ENCODE results near the gene TAS2R60. TPM values are rescaled to one million over a fixed set of nuclear protein-coding genes. Genes with fewer than 3 reads are reported as not detected.
"Not testable (repeated sequence)": the region's sequence is repeated elsewhere in the genome, so short reads cannot be mapped to it uniquely, and the experiment has no call there.

TAS2R60 gene
- total RNA-seq, 6 experiments from 2014 or later = not detected

GRCh38 chr7:143399642-143400041, 43.6 kb upstream of the TAS2R60 start:
- no peak for TF ChIP-seq CTCF (IDR thresholded peaks at IDR 0.05)
- Mint-ChIP-seq H3K4me3 (no peak overlapping the region; the same call in 1 of the 2 replicates), H3K36me3 (ENCODE audit: low read depth) (no peaks in the 10 kb centered on the region), H3K27ac (no peak overlapping the region), H3K27me3 (ENCODE audit: insufficient read depth) (peaks cover 27% of the 10 kb centered on the region), H3K9me3 (no peaks in the 10 kb centered on the region), H3K4me1 (ENCODE audit: low read depth) (peaks cover 12% of the 10 kb centered on the region)
- no peak for DNase-seq

- H3K27me3 Mint-ChIP-seq (ENCODE audit: insufficient read depth) = peaks cover 19% of the 10 kb centered on the region
- H3K4me1 Mint-ChIP-seq (ENCODE audit: low read depth) = peaks cover 12% of the 10 kb centered on the region
- DNase-seq = no peak
- H3K27ac Mint-ChIP-seq = no peak overlapping the region
- H3K36me3 Mint-ChIP-seq (ENCODE audit: low read depth) = no peaks in the 10 kb centered on the region
- H3K4me3 Mint-ChIP-seq = no peak overlapping the region
- no peaks in the 10 kb centered on the region for H3K9me3 Mint-ChIP-seq
- TF ChIP-seq CTCF (IDR thresholded peaks at IDR 0.05) = no peak
Observed at GRCh38 chr7:143401265-143401664, 42.0 kb upstream of the TAS2R60 start.

- not testable (repeated sequence) for H3K4me3 Mint-ChIP-seq; DNase-seq; H3K9me3 Mint-ChIP-seq; H3K36me3 Mint-ChIP-seq (ENCODE audit: low read depth); H3K27ac Mint-ChIP-seq; H3K4me1 Mint-ChIP-seq (ENCODE audit: low read depth)
- H3K27me3 Mint-ChIP-seq (ENCODE audit: insufficient read depth) = peaks cover 13% of the 10 kb centered on the region
Observed at GRCh38 chr7:143402233-143402632, 41.0 kb upstream of the TAS2R60 start.

- Mint-ChIP-seq H3K36me3 (ENCODE audit: low read depth) (no peaks in the 10 kb centered on the region), H3K4me1 (ENCODE audit: low read depth) (peaks cover 26% of the 10 kb centered on the region), H3K27ac (no peak overlapping the region), H3K4me3 (no peak overlapping the region), H3K9me3 (no peaks in the 10 kb centered on the region), H3K27me3 (ENCODE audit: insufficient read depth) (peaks cover 13% of the 10 kb centered on the region)
- no peak for DNase-seq
- no peak for TF ChIP-seq CTCF (IDR thresholded peaks at IDR 0.05)
Observed at GRCh38 chr7:143405173-143406001, 37.9 kb upstream of the TAS2R60 start.

GRCh38 chr7:143406002-143406357, 37.3 kb upstream of the TAS2R60 start:
- H3K36me3 Mint-ChIP-seq (ENCODE audit: low read depth) = no peaks in the 10 kb centered on the region

More at GRCh38 chr7:143406002-143406357, 37.3 kb upstream of the TAS2R60 start:
- Mint-ChIP-seq H3K4me1 (ENCODE audit: low read depth) (peaks cover 31% of the 10 kb centered on the region), H3K27me3 (ENCODE audit: insufficient read depth) (peaks cover 13% of the 10 kb centered on the region), H3K9me3 (no peaks in the 10 kb centered on the region), H3K4me3 (no peak overlapping the region), H3K27ac (no peak overlapping the region)
- TF ChIP-seq CTCF (IDR thresholded peaks at IDR 0.05) = no peak
- no peak for DNase-seq

Measured in HFFc6 (cell line).